Measurements from ENCODE around the gene IGF2BP2.

- TF ChIP-seq CTCF (IDR thresholded peaks at IDR 0.05) (no peak), POLR2A (IDR thresholded peaks at IDR 0.05) (no peak)
Measured at GRCh38 chr3:185830018-185830797, 5.4 kb upstream of the IGF2BP2 start.

Data from esophagus squamous epithelium (tissue), 4 donors.